Endometrium (tissue), 2 donors: ENCODE results near the gene ALDH1L1.

Experiments used
- FAIRE-seq: peaks from 2 replicates; lab custom pipeline; 2012; peaks lifted over from hg19 to GRCh38; lab: Jason Lieb, UNC
- donor health status: control.
- donor health status: control.

ALDH1L1 gene

GRCh38 chr3:126133606-126134005, 46.8 kb downstream of the ALDH1L1 start:
- FAIRE-seq = no peak

GRCh38 chr3:126132751-126133511, 47.5 kb downstream of the ALDH1L1 start:
- no peak for FAIRE-seq

GRCh38 chr3:126131881-126132750, 48.3 kb downstream of the ALDH1L1 start:
- no peak for FAIRE-seq

- no peak for FAIRE-seq
These were observed 49.2 kb downstream of the ALDH1L1 start for GRCh38 chr3:126130981-126131745.

- FAIRE-seq = no peak
These were observed 50.1 kb downstream of the ALDH1L1 start for GRCh38 chr3:126130081-126130855.

- FAIRE-seq = no peak
These were observed 50.9 kb downstream of the ALDH1L1 start for GRCh38 chr3:126129398-126129891.

- no peak for FAIRE-seq
These were observed 51.6 kb downstream of the ALDH1L1 start for GRCh38 chr3:126128504-126129397.

- FAIRE-seq = no peak
These were observed 52.5 kb downstream of the ALDH1L1 start for GRCh38 chr3:126127904-126128303.

- FAIRE-seq = no peak
These were observed 52.9 kb downstream of the ALDH1L1 start for GRCh38 chr3:126127452-126127851.

- FAIRE-seq = no peak
These were observed 53.5 kb downstream of the ALDH1L1 start for GRCh38 chr3:126126811-126127431.

GRCh38 chr3:126126286-126126685, 54.1 kb downstream of the ALDH1L1 start:
- FAIRE-seq = no peak

GRCh38 chr3:126125781-126126251, 54.6 kb downstream of the ALDH1L1 start:
- no peak for FAIRE-seq

- no peak for FAIRE-seq
These were observed 55.0 kb downstream of the ALDH1L1 start for GRCh38 chr3:126125341-126125740.

GRCh38 chr3:126124896-126125295, 55.5 kb downstream of the ALDH1L1 start:
- FAIRE-seq = no peak

- FAIRE-seq = no peak
These were observed 56.1 kb downstream of the ALDH1L1 start for GRCh38 chr3:126124148-126124868.

- FAIRE-seq = no peak
These were observed 58.8 kb downstream of the ALDH1L1 start for GRCh38 chr3:126121632-126122031.

- FAIRE-seq = no peak
These were observed 59.3 kb downstream of the ALDH1L1 start for GRCh38 chr3:126121074-126121473.

- no peak for FAIRE-seq
These were observed 60.4 kb downstream of the ALDH1L1 start for GRCh38 chr3:126119976-126120375.

GRCh38 chr3:126119008-126119675, 61.2 kb downstream of the ALDH1L1 start:
- FAIRE-seq = no peak
